ENCODE data around the gene SCP2.
"Not testable (repeated sequence)": the region's sequence is repeated elsewhere in the genome, so short reads cannot be mapped to it uniquely, and the experiment has no call there.

- TF ChIP-seq POLR2AphosphoS5 (IDR thresholded peaks at IDR 0.05; ENCODE audit: insufficient read depth in 1 of 2, low read depth in 1 of 2); CTCF (IDR thresholded peaks at IDR 0.05); POLR2A (IDR thresholded peaks at IDR 0.05): not testable (repeated sequence)
Measured at GRCh38 chr1:53010247-53010646, 83.2 kb downstream of the SCP2 start.
